ENCODE data around the gene HMBS.

The HMBS gene

DNA sequence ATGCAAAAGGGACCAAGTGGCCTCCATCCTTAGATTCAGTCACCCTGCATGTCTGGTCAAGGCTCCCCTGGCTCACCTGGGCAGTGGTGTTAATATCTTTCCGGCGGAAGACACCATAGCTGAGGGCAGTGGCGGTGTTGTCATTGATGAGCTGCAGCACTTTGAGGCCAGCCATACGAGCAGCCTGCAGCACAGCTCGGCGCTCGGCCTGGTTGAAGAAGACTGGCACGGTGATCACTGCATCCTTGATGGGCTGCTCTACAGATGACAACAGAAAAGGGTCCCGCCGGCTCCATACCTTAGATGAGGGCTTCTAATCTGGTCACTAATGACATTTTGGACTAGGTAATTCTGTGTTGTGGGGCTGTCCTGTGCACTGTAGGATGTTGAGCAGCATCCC, 30.3 kb upstream of the HMBS start:
- Histone ChIP-seq H3K4me3 (ENCODE audit: low read length, poor library complexity, severe bottlenecking) (peak overlapping the region; percentile 34), H3K36me3 (ENCODE audit: insufficient read depth, low read length) (peaks cover 57% of the 10 kb centered on the region), H3K9me3 (ENCODE audit: insufficient read depth, low read depth, low read length) (no peaks in the 10 kb centered on the region), H3K9ac (ENCODE audit: low read depth, low read length, poor library complexity, severe bottlenecking) (peak overlapping the region; percentile 99), H3K9me2 (replicated peaks; ENCODE audit: low read depth, low read length) (no peaks in the 10 kb centered on the region), H3K4me2 (ENCODE audit: low read depth, low read length, poor library complexity, severe bottlenecking) (peak overlapping the region; percentile 93), H4K20me1 (ENCODE audit: insufficient read depth, low read length, poor library complexity, severe bottlenecking) (peaks cover 31% of the 10 kb centered on the region), H3K27me3 (ENCODE audit: insufficient read depth, low read length, poor library complexity, severe bottlenecking) (peaks cover 6% of the 10 kb centered on the region), H3K4me1 (ENCODE audit: insufficient read depth, low read length, poor library complexity, severe bottlenecking) (peaks cover 26% of the 10 kb centered on the region), H2AFZ (ENCODE audit: low read length) (no peak overlapping the region), H3K79me2 (ENCODE audit: insufficient read depth, low read length) (peaks cover 61% of the 10 kb centered on the region), H3F3A (ENCODE audit: low read depth) (no peaks in the 10 kb centered on the region)
- TF ChIP-seq, protein P1, sequence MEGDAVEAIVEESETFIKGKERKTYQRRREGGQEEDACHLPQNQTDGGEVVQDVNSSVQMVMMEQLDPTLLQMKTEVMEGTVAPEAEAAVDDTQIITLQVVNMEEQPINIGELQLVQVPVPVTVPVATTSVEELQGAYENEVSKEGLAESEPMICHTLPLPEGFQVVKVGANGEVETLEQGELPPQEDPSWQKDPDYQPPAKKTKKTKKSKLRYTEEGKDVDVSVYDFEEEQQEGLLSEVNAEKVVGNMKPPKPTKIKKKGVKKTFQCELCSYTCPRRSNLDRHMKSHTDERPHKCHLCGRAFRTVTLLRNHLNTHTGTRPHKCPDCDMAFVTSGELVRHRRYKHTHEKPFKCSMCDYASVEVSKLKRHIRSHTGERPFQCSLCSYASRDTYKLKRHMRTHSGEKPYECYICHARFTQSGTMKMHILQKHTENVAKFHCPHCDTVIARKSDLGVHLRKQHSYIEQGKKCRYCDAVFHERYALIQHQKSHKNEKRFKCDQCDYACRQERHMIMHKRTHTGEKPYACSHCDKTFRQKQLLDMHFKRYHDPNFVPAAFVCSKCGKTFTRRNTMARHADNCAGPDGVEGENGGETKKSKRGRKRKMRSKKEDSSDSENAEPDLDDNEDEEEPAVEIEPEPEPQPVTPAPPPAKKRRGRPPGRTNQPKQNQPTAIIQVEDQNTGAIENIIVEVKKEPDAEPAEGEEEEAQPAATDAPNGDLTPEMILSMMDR (conservative IDR thresholded peaks at IDR 0.05; ENCODE audit: low read length): no peak
- no peak for TF ChIP-seq EZH2phosphoT487 (IDR thresholded peaks at IDR 0.05; ENCODE audit: borderline replicate concordance)

DNA sequence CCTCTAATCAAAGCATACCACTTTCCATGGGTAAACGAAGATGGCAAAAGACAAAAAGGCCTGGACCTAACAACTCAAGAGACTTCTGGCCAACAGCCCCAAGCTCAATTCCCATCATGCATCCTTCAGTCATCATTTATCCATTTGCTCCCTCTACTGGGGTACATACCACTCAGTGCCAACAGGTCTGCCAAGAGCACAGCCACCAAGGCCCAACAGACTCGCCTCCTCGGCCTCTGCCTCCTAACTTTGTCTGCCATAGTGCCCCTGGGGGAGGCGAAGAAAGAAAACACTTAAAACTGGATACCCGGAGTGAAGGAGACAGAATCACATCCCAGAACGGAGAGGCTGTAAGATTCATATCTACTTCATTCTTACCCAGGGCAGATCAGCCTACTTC, 28.8 kb upstream of the HMBS start:
- Histone ChIP-seq H3K9me3 (ENCODE audit: insufficient read depth, low read depth, low read length) (no peaks in the 10 kb centered on the region), H3K79me2 (ENCODE audit: insufficient read depth, low read length) (peaks cover 61% of the 10 kb centered on the region), H3K36me3 (ENCODE audit: insufficient read depth, low read length) (peaks cover 43% of the 10 kb centered on the region), H4K20me1 (ENCODE audit: insufficient read depth, low read length, poor library complexity, severe bottlenecking) (peaks cover 31% of the 10 kb centered on the region), H3K27me3 (ENCODE audit: insufficient read depth, low read length, poor library complexity, severe bottlenecking) (peaks cover 6% of the 10 kb centered on the region), H3K9ac (ENCODE audit: low read depth, low read length, poor library complexity, severe bottlenecking) (peak overlapping the region; percentile 99), H2AFZ (ENCODE audit: low read length) (no peak overlapping the region), H3K4me1 (ENCODE audit: insufficient read depth, low read length, poor library complexity, severe bottlenecking) (peaks cover 26% of the 10 kb centered on the region), H3F3A (ENCODE audit: low read depth) (no peaks in the 10 kb centered on the region), H3K4me2 (ENCODE audit: low read depth, low read length, poor library complexity, severe bottlenecking) (peak overlapping the region; percentile 93), H3K9me2 (replicated peaks; ENCODE audit: low read depth, low read length) (no peaks in the 10 kb centered on the region), H3K4me3 (ENCODE audit: low read length, poor library complexity, severe bottlenecking) (peak overlapping the region; percentile 94)
- no peak for TF ChIP-seq EZH2phosphoT487 (IDR thresholded peaks at IDR 0.05; ENCODE audit: borderline replicate concordance)
- TF ChIP-seq, protein P1 (conservative IDR thresholded peaks at IDR 0.05; ENCODE audit: low read length): peak; percentile 56

- peaks cover 26% of the 10 kb centered on the region for H3K4me1 ChIP-seq (ENCODE audit: insufficient read depth, low read length, poor library complexity, severe bottlenecking)
- peak overlapping the region; percentile 93 for H3K4me2 ChIP-seq (ENCODE audit: low read depth, low read length, poor library complexity, severe bottlenecking)
- H3K9me3 ChIP-seq (ENCODE audit: insufficient read depth, low read depth, low read length): no peaks in the 10 kb centered on the region
- peaks cover 31% of the 10 kb centered on the region for H4K20me1 ChIP-seq (ENCODE audit: insufficient read depth, low read length, poor library complexity, severe bottlenecking)
- no peaks in the 10 kb centered on the region for H3K9me2 ChIP-seq (replicated peaks; ENCODE audit: low read depth, low read length)
- peak overlapping the region; percentile 99 for H3K9ac ChIP-seq (ENCODE audit: low read depth, low read length, poor library complexity, severe bottlenecking)
- H2AFZ ChIP-seq (ENCODE audit: low read length): peak overlapping the region; percentile 81
- H3K36me3 ChIP-seq (ENCODE audit: insufficient read depth, low read length): peaks cover 37% of the 10 kb centered on the region
- peak overlapping the region; percentile 94 for H3K4me3 ChIP-seq (ENCODE audit: low read length, poor library complexity, severe bottlenecking)
- peaks cover 61% of the 10 kb centered on the region for H3K79me2 ChIP-seq (ENCODE audit: insufficient read depth, low read length)
- peaks cover 6% of the 10 kb centered on the region for H3K27me3 ChIP-seq (ENCODE audit: insufficient read depth, low read length, poor library complexity, severe bottlenecking)
- TF ChIP-seq EZH2phosphoT487 (IDR thresholded peaks at IDR 0.05; ENCODE audit: borderline replicate concordance): no peak
- TF ChIP-seq, protein P1 (conservative IDR thresholded peaks at IDR 0.05; ENCODE audit: low read length): no peak
- no peaks in the 10 kb centered on the region for H3F3A ChIP-seq (ENCODE audit: low read depth)
Observed at GRCh38 chr11:119056421-119056999, 28.2 kb upstream of the HMBS start.

Measured in Loucy (cell line).